ENCODE measurements around the gene FLOT1. TPM values are rescaled to one million over a fixed set of nuclear protein-coding genes. Genes with fewer than 3 reads are reported as not detected.

Gene FLOT1
- total and polyA plus RNA-seq, 9 of the 15 experiments (the other 6 are each of a cell fraction or from before 2014, with no cell fraction given): 11.7 to 149 (median 118) TPM

DNA sequence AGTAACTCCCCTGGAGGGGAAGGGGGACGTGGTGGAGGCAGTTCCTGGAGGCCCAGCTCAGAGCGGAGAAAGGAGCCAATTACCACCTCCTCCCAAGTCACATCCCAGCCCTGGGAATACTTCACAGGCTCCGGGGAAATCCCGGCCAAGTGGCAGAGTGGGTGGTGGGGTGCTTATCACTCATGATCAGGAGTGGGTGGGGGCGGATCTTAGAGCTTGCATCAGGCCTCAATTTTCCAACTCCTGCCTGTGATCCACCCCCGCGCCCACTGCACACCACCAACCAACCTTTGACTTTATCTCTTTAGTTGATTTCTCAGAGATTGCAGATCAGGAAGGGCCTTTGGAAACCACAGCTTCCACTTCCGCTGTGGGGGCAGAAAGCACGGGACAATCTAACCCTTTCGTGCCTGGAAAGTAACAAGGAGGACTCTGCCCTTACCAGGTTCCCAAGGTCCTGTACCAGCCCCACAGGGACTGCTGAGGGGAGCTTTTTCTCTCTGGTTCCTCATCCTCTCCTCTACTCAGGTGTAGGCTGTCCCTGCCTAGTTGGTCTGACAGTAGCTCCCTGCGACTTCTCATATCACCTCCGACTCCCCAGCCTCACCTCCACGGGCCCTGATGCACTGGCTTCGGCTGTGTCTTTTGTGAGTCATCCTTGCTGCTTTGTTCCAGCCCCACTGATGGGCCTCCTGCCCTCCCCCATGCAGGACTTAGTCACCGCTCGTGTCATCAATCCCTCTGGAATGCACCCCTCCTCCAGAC is 26.8 kb upstream of the FLOT1 start (continued):
- TF ChIP-seq, protein P1, sequence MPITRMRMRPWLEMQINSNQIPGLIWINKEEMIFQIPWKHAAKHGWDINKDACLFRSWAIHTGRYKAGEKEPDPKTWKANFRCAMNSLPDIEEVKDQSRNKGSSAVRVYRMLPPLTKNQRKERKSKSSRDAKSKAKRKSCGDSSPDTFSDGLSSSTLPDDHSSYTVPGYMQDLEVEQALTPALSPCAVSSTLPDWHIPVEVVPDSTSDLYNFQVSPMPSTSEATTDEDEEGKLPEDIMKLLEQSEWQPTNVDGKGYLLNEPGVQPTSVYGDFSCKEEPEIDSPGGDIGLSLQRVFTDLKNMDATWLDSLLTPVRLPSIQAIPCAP (CRISPR knock-in tag; IDR thresholded peaks at IDR 0.05; ENCODE audit: borderline replicate concordance): no peak
- no peak; the same call in 1 of the 2 replicates for TF ChIP-seq POLR2A (conservative IDR thresholded peaks at IDR 0.05)
- peak; percentile 86 for TF ChIP-seq JUNB (CRISPR knock-in tag; conservative IDR thresholded peaks at IDR 0.05)
- TF ChIP-seq ZNF76 (CRISPR knock-in tag; IDR thresholded peaks at IDR 0.05; ENCODE audit: borderline replicate concordance): peak; percentile 31; the same call in 1 of the 2 replicates
- TF ChIP-seq, protein P2, sequence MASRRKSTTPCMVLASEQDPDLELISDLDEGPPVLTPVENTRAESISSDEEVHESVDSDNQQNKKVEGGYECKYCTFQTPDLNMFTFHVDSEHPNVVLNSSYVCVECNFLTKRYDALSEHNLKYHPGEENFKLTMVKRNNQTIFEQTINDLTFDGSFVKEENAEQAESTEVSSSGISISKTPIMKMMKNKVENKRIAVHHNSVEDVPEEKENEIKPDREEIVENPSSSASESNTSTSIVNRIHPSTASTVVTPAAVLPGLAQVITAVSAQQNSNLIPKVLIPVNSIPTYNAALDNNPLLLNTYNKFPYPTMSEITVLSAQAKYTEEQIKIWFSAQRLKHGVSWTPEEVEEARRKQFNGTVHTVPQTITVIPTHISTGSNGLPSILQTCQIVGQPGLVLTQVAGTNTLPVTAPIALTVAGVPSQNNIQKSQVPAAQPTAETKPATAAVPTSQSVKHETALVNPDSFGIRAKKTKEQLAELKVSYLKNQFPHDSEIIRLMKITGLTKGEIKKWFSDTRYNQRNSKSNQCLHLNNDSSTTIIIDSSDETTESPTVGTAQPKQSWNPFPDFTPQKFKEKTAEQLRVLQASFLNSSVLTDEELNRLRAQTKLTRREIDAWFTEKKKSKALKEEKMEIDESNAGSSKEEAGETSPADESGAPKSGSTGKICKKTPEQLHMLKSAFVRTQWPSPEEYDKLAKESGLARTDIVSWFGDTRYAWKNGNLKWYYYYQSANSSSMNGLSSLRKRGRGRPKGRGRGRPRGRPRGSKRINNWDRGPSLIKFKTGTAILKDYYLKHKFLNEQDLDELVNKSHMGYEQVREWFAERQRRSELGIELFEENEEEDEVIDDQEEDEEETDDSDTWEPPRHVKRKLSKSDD (conservative IDR thresholded peaks at IDR 0.05; ENCODE audit: low read length): no peak
- TF ChIP-seq, protein P3, sequence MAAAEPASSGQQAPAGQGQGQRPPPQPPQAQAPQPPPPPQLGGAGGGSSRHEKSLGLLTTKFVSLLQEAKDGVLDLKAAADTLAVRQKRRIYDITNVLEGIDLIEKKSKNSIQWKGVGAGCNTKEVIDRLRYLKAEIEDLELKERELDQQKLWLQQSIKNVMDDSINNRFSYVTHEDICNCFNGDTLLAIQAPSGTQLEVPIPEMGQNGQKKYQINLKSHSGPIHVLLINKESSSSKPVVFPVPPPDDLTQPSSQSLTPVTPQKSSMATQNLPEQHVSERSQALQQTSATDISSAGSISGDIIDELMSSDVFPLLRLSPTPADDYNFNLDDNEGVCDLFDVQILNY (CRISPR knock-in tag; IDR thresholded peaks at IDR 0.05): no peak
- TF ChIP-seq SRSF7 (optimal IDR thresholded peaks at IDR 0.05; ENCODE audit: low read depth, low read length): no peak
- peak; percentile 61 for TF ChIP-seq POLR2G (IDR thresholded peaks at IDR 0.05; ENCODE audit: low read depth, low read length)
- peak; percentile 36; the same call in 1 of the 2 replicates for TF ChIP-seq LCOR (CRISPR knock-in tag; IDR thresholded peaks at IDR 0.05)
- peak; percentile 93 for TF ChIP-seq NBN (IDR thresholded peaks at IDR 0.05; ENCODE audit: low read depth)
- TF ChIP-seq, protein P4, sequence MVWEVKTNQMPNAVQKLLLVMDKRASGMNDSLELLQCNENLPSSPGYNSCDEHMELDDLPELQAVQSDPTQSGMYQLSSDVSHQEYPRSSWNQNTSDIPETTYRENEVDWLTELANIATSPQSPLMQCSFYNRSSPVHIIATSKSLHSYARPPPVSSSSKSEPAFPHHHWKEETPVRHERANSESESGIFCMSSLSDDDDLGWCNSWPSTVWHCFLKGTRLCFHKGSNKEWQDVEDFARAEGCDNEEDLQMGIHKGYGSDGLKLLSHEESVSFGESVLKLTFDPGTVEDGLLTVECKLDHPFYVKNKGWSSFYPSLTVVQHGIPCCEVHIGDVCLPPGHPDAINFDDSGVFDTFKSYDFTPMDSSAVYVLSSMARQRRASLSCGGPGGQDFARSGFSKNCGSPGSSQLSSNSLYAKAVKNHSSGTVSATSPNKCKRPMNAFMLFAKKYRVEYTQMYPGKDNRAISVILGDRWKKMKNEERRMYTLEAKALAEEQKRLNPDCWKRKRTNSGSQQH (CRISPR knock-in tag; IDR thresholded peaks at IDR 0.05): no peak; the same call in 1 of the 2 replicates
- TF ChIP-seq, protein P5, sequence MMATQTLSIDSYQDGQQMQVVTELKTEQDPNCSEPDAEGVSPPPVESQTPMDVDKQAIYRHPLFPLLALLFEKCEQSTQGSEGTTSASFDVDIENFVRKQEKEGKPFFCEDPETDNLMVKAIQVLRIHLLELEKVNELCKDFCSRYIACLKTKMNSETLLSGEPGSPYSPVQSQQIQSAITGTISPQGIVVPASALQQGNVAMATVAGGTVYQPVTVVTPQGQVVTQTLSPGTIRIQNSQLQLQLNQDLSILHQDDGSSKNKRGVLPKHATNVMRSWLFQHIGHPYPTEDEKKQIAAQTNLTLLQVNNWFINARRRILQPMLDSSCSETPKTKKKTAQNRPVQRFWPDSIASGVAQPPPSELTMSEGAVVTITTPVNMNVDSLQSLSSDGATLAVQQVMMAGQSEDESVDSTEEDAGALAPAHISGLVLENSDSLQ (IDR thresholded peaks at IDR 0.05): no peak; the same call in 1 of the 2 replicates
- TF ChIP-seq SMARCA5 (IDR thresholded peaks at IDR 0.05): 0 out of 2 replicates have a peak, but pooled peaks have one; percentile 21
- no peak for TF ChIP-seq CSDE1 (IDR thresholded peaks at IDR 0.05)
- TF ChIP-seq ELF4 (CRISPR knock-in tag; IDR thresholded peaks at IDR 0.05): no peak
- TF ChIP-seq SOX6 (IDR thresholded peaks at IDR 0.05): peak; percentile 96
- TF ChIP-seq ESRRB (CRISPR knock-in tag; IDR thresholded peaks at IDR 0.05; ENCODE audit: borderline replicate concordance): no peak
- peak; percentile 91 for TF ChIP-seq ZFPM2 (CRISPR knock-in tag; IDR thresholded peaks at IDR 0.05)
- no peak for TF ChIP-seq ZNF436 (CRISPR knock-in tag; IDR thresholded peaks at IDR 0.05)
- peak; percentile 88 for TF ChIP-seq EP300 (IDR thresholded peaks at IDR 0.05; ENCODE audit: low read length)
- TF ChIP-seq PHTF2 (CRISPR knock-in tag; IDR thresholded peaks at IDR 0.05): no peak
